Thyroid gland (tissue), 4 donors: ENCODE results near the gene NR6A1.

Experiments used
- CTCF ChIP-seq, 6 experiments: fragments of 200-600 bp in 3 of 6; fragments of 450-650 bp in 3 of 6; sonication (generic) in 3 of 6; IDR thresholded peaks; one replicate each; pipeline ENCODE4 v1.5.1; 2016 to 2019; ENCODE audit warnings: antibody characterized with exemption in 6 of 6, mild to moderate bottlenecking in 2 of 6, inconsistent platforms in 1 of 6, moderate library complexity in 1 of 6
- POLR2A ChIP-seq, 2 donors: fragments of 450-650 bp; IDR thresholded peaks; one replicate each; pipeline ENCODE4 v1.6.1; 2017; ENCODE audit warnings: antibody characterized with exemption in 2 of 2, mild to moderate bottlenecking in 2 of 2, moderate library complexity in 1 of 2

GRCh38 chr9:124663046-124663961 is 107.8 kb downstream of the NR6A1 start:
- TF ChIP-seq CTCF (IDR thresholded peaks at IDR 0.05) (no peak), POLR2A (IDR thresholded peaks at IDR 0.05) (no peak)
